Peyer's patch (tissue), 4 donors: ENCODE measurements around the gene ADPRS.

Experiments used
- POLR2A ChIP-seq, 2 donors: fragments of 450-650 bp; IDR thresholded peaks; one replicate each; pipeline ENCODE4 v1.5.1; 2017; ENCODE audit warnings: antibody characterized with exemption in 2 of 2, mild to moderate bottlenecking in 2 of 2, moderate library complexity in 2 of 2
- TF ChIP-seq, protein P1 (sequence below), 6 experiments: fragments of 450-650 bp in 4 of 6; fragments of 200-600 bp in 2 of 6; sonication (generic) in 1 of 6; IDR thresholded peaks; one replicate each; pipeline ENCODE4 v1.5.1; 2017 to 2019; ENCODE audit warnings: antibody characterized with exemption in 6 of 6, mild to moderate bottlenecking in 3 of 6, moderate library complexity in 1 of 6

DNA sequence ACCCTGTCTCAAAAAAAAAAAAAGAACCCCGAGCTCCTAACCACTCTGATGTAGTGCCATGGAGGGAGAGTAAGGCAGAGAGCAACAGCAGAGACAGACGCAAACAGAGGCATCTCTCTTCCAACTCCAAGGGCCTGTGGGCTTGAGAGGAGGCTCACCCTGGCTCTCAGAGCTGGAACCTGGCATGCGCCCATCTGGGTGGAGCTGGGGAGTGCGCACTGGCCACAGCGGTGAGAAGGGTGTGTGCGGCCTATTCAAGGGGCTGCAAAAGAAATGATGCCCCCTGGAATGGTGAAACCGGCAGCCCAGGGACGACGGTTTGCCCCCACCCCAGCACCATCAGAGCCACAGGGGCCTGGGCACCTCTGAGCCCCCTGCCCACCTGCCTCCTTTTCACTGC lies 18.7 kb downstream of the ADPRS start:
- TF ChIP-seq, protein P1, sequence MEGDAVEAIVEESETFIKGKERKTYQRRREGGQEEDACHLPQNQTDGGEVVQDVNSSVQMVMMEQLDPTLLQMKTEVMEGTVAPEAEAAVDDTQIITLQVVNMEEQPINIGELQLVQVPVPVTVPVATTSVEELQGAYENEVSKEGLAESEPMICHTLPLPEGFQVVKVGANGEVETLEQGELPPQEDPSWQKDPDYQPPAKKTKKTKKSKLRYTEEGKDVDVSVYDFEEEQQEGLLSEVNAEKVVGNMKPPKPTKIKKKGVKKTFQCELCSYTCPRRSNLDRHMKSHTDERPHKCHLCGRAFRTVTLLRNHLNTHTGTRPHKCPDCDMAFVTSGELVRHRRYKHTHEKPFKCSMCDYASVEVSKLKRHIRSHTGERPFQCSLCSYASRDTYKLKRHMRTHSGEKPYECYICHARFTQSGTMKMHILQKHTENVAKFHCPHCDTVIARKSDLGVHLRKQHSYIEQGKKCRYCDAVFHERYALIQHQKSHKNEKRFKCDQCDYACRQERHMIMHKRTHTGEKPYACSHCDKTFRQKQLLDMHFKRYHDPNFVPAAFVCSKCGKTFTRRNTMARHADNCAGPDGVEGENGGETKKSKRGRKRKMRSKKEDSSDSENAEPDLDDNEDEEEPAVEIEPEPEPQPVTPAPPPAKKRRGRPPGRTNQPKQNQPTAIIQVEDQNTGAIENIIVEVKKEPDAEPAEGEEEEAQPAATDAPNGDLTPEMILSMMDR (IDR thresholded peaks at IDR 0.05): no peak
- TF ChIP-seq POLR2A (IDR thresholded peaks at IDR 0.05): no peak
